ENCODE measurements around the gene ZCCHC17. TPM values are rescaled to one million over a fixed set of nuclear protein-coding genes. Genes with fewer than 3 reads are reported as not detected.

The ZCCHC17 gene
- total RNA-seq, 2 experiments from 2014 or later = 33.0 to 34.2 TPM

DNA sequence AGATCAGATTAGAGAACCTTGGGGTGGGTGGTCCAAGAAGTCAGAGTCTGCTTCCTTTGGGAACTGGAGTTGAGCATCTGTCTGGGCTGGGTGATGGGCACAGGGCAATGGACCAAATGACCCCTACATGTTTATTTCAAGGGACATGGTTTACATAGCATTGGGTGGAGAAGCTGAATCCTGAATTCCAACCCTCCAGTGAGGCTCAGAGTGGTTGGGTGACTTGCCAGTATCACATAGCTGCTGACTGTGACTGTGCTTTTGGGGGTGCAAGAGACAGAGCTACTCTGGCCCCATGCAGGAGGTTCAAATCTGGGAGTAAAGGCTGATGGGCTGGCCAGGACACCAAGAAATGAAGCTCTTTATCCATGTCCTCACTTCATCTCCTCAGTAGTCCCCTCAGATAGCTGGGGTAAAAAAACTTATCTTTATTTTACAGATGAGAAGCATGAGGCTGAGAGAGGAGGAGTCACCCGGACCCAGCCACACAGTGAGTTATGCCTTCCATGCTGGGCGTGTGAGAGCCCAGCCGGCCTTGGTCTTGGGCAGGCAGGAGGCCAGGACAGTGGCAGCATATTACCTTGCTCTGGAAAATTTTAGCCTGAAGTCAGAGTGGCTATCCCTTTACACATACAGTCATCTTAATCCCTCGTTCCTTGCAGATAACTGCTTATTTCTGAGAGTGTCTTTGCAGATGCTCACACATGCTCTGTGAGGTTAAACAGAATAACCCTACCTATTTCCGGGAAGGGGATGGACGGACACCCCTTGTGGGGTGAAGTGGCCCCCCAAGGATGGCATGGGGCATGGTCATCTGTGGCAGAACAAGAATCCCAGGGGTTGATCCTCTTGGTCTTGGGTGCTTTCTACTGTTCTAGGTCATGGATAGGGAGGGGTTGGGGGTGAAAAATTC lies 113.4 kb downstream of the ZCCHC17 start:
- no peak for DNase-seq
- Mint-ChIP-seq H3K4me1 (peaks cover 4% of the 10 kb centered on the region), H3K27me3 (peaks cover 50% of the 10 kb centered on the region), H3K27ac (no peak overlapping the region), H3K9me3 (no peaks in the 10 kb centered on the region), H3K4me3 (no peak overlapping the region), H3K36me3 (no peaks in the 10 kb centered on the region)

GRCh38 chr1:31410871-31411270 lies 114.0 kb downstream of the ZCCHC17 start:
- Mint-ChIP-seq H3K36me3 (no peaks in the 10 kb centered on the region), H3K27me3 (peaks cover 57% of the 10 kb centered on the region), H3K4me3 (no peak overlapping the region), H3K9me3 (no peaks in the 10 kb centered on the region), H3K4me1 (peaks cover 4% of the 10 kb centered on the region), H3K27ac (no peak overlapping the region)
- DNase-seq = no peak

GRCh38 chr1:31412205-31412604 lies 115.4 kb downstream of the ZCCHC17 start:
- H3K4me1 Mint-ChIP-seq = peaks cover 4% of the 10 kb centered on the region
- H3K4me3 Mint-ChIP-seq = peak overlapping the region; percentile 24
- no peaks in the 10 kb centered on the region for H3K36me3 Mint-ChIP-seq
- no peak overlapping the region for H3K27ac Mint-ChIP-seq
- DNase-seq = no peak
- peaks cover 70% of the 10 kb centered on the region for H3K27me3 Mint-ChIP-seq
- H3K9me3 Mint-ChIP-seq = no peaks in the 10 kb centered on the region

DNA sequence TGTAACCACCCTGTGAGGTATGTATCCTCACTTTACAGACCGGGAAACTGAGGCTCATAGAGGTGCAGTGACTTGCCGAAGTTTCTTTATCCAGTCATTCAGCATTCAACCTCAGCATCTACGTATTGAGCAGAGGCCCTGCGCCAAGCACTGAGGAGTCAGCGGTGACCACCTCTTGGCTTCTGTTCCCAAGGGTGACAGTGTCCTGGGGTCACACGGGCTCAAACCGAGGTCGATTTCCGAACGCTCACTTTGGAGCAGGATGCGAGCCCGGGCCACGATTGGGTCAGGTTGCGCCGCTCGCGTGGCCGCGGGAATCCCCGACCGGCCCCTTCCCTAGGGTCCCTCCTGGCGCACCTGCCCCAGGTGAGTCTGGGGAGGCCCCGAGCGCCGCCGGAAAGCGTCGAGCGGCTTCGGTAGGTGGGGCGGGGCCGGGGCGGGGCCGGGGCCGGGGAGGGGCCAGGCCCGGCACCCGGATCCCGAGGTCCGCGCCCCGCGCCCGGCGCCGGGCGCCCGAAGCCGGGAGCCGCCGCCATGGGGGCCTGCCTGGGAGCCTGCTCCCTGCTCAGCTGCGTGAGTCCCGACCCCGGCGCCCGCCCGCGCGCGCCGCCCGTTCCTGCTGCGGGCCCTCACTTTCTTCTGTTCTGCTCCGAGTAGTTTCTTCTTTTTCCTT lies 116.0 kb downstream of the ZCCHC17 start, which contains the start of gene SERINC2:
Gene SERINC2, plus strand, starts transcription at position 482 of the 673 bp plus-strand sequence. Its CDS starts 53 bp downstream, at position 535.
- H3K4me3 Mint-ChIP-seq = peak within 1 kb of the TSS; percentile 74
- DNase-seq = peak; percentile 19
- H3K4me1 Mint-ChIP-seq = peaks cover 4% of the 10 kb centered on the region
- no peak within 1 kb of the TSS for H3K27ac Mint-ChIP-seq
- H3K9me3 Mint-ChIP-seq = no peaks in the 10 kb centered on the region
- H3K27me3 Mint-ChIP-seq = peaks cover 75% of the 10 kb centered on the region
- H3K36me3 Mint-ChIP-seq = no peaks in the 10 kb centered on the region

GRCh38 chr1:31413405-31414001 lies 116.7 kb downstream of the ZCCHC17 start:
- DNase-seq = peak; percentile 15
- H3K4me3 Mint-ChIP-seq = peak overlapping the region; percentile 74
- no peaks in the 10 kb centered on the region for H3K36me3 Mint-ChIP-seq
- H3K9me3 Mint-ChIP-seq = no peaks in the 10 kb centered on the region
- no peak overlapping the region for H3K27ac Mint-ChIP-seq
- peaks cover 75% of the 10 kb centered on the region for H3K27me3 Mint-ChIP-seq
- H3K4me1 Mint-ChIP-seq = peaks cover 4% of the 10 kb centered on the region

Other genes with a start within 250 kb of the ZCCHC17 start
- 10 to 100 TPM; 93.4 to 94.6 TPM for gene PUM1, start 231.3 kb upstream of the ZCCHC17 start, total RNA-seq
- gene NKAIN1, start 57.1 kb upstream of the ZCCHC17 start, total RNA-seq = not detected
- 100 to 1,000 TPM; 114 to 121 TPM for gene SNRNP40, start 244 bp upstream of the ZCCHC17 start, total RNA-seq
- not detected for gene FABP3, start 76.0 kb downstream of the ZCCHC17 start, total RNA-seq
- gene SERINC2, start 116.2 kb downstream of the ZCCHC17 start, total RNA-seq = under 1 TPM in 1 of 2 experiments, not detected in 1; 0.16 TPM